Measurements from ENCODE around the gene WBP1L.
"Not testable (repeated sequence)": the region's sequence is repeated elsewhere in the genome, so short reads cannot be mapped to it uniquely, and the experiment has no call there.

The WBP1L gene

DNA sequence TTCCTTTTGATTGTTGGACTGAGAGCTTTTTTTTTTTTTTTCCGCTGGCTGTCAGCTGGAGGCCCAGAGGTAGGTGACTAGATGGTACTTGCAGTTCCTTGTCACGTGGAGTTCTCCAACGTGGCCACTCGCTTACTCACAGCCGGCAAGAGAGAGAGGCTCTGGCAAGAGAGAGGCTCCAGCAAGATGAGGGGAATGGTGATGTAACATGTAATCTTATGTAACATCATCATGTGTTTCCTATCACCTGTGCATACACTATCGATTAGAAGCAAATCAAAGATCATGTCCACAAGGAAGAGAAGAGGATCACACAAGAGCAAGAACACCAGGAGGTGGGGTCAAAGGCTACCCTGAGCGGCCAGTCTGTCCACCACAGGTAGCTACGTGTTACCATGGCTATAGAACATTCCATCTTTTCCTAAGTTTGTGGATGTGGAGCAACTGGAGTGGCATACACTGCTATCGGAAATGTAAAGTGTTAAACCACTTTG is 106.3 kb downstream of the WBP1L start:
- no peak for DNase-seq

DNA sequence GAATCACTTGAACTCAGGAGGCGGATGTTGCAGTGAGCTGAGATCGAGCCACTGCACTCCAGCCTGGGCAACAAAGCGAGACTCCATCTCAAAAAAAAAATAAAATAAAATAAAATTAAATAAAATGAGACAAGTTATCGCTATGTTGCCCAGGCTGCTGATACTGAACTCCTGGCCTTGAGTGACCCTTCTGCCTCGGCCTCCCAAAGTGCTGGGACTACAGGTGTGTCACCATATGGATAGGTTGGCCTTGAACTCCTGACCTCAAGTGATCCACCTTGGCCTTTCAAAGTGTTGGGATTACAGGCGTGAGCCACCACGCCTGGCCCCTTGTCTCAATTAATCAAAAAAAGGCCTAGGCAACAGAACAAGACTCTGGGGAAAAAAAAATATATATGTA is 109.5 kb downstream of the WBP1L start:
- DNase-seq, result not testable (repeated sequence)

- DNase-seq, result not testable (repeated sequence)
These were observed 112.1 kb downstream of the WBP1L start for GRCh38 chr10:102855731-102856436.

GRCh38 chr10:102856758-102857424 is 113.1 kb downstream of the WBP1L start:
- DNase-seq, result no peak

DNA sequence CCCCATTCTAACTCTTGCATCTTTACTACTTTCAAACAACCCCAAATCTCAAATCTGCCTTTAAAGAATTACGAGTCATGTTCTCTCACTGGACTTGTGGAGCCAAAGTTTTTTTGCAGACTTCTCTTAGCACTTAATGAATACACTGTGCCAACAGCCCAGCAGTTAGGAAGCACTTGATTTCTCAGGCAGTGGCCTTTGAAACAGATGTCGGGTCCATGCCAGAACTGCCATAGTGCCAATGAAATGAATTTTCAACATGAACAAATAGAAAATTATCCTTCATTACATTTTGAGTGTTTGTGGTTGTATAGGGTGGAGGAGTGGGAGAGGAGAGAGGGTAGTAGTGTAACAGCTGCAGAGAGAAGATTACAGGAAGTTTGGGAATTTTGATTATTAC is 116.2 kb downstream of the WBP1L start:
- DNase-seq, result no peak

GRCh38 chr10:102863660-102864059 is 119.9 kb downstream of the WBP1L start:
- no peak for DNase-seq

DNA sequence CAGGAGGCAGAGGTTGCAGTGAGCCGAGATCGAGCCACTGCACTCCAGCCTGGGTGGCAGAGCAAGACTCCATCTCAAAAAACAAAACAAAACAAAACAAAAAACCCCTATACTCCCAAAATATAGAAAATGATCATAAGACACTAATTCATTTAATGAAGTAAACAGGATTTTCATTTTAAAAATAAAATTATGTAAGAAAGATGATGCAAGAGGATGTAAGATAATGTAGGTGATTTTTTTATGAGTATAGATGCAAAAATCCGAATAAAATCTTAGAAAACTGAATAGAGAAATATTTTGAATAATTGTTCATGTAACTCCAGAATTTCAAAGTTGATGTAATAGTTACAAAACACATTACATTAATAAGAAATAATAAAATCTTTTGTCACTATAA is 121.9 kb downstream of the WBP1L start:
- no peak for DNase-seq

Measured in NCI-H2029 treated with DMSO at 0.1 percent for 48 hours (cell line).